Amygdala (tissue), 56 donors: ENCODE measurements around the gene HOXA10.

Experiments
- DNase-seq, 56 donors: peaks; one replicate each; lab custom pipeline; 2025; lab: John Stamatoyannopoulos, UW

HOXA10 gene

DNA sequence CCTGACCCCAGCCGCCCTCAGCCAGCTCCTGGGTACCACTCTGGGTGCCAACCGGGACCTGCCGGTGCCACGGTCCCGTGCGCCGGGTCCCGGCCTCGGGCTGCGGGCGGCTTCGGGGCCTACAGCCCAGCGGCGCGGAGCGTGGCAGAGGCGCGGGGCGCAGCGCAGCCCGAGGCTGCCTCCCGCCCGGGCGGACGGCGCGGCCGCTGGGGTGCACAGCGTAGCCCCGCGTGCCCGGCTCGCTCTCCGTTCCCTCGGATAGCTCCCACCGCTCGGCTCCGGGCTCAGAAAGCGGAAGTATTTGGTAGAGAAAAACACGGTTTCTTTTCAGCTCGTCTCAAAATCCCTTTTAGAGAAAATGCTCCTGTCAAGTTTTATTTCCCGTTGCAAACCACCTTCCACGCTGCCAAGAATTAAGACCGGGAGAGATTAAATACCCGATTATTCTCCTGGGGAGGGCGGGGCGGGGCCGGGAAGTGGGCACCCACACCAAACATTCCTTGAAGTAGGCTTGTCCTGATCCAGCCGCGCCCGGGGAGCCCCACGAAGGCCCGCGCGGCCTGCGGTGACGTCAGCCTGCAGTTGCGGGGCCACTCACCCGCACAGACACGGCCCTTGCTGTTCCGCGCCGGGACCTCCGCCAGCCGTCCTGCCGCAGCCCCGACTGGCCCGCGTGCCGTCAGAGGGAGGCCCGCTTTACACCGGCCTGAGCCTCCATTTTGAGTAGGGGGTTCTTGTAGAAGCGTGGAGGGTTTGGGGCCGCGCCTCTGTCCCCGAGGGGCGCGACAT, 18.6 kb upstream of the HOXA10 start:
- DNase-seq, result no peak

DNA sequence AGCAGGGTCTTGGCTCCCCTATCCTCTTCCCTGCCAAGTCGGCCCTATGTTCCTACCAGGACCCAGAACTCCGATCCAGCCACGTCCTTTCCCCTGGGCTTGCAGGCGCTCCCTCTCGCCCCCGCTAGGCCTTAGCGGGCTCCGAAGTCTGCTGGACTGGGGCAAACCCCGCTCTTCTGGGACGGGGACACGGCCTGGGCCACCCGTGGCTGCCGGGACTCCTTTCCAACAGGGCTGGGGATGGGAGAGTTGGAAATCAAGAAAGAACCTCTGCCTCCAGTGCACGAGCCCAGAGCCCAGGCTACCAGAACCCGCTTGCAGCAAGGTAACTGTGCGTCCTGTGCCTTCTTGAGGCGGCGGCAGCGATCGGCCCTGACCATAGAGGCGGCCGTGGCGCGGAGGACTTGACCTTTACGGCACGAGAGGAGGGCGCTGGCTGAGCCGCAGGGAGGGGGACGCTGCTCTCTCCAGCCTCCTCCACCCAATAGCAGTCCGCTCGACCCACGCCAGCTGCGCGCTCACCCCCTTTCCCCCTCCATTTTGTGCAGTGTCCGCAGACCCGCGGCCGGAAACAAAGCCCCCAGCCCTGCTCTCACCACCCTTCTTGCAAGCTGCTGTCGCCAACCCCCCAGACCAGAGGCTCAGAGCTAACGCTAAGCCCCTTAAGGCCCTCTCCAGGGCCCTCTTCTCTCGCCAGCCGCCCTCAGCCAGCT, 17.9 kb upstream of the HOXA10 start:
- DNase-seq, result no peak

GRCh38 chr7:27191161-27191731, 17.1 kb upstream of the HOXA10 start:
- no peak for DNase-seq

DNA sequence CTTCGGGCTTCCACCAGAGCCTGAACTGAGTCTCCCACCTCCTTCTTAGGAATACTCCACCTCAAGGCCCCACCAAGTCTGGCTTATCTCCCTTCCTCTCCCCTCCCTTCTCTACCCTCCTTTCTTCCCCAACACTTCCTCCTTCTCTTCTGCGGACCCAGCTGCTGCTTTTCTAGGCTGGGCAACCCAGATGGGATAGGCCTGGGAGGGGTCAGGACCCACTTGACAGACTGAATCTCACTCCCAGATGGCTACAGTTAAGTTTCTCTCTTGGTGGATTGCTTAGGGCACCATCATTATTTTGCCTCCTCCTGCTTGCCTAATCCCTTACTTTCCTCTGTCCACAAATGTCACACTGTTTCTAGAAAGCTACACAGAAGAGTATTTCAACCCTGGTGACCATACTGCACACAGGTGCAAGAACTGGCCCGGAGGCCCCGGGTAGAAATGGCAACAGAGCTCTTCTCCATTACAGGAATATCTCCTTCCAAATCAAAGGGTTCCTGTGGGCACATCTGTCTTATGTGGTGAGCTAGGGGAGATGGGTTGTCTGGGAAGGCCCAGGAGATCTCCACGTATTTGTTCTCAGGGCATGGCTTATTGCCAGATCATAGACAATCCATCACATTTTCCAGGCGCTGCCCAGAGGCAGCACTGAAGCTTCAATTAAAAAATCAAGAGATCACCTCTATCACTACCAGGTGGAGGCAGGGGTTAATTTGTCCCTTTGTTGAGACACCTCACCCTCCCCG, 16.1 kb upstream of the HOXA10 start:
- no peak for DNase-seq

DNA sequence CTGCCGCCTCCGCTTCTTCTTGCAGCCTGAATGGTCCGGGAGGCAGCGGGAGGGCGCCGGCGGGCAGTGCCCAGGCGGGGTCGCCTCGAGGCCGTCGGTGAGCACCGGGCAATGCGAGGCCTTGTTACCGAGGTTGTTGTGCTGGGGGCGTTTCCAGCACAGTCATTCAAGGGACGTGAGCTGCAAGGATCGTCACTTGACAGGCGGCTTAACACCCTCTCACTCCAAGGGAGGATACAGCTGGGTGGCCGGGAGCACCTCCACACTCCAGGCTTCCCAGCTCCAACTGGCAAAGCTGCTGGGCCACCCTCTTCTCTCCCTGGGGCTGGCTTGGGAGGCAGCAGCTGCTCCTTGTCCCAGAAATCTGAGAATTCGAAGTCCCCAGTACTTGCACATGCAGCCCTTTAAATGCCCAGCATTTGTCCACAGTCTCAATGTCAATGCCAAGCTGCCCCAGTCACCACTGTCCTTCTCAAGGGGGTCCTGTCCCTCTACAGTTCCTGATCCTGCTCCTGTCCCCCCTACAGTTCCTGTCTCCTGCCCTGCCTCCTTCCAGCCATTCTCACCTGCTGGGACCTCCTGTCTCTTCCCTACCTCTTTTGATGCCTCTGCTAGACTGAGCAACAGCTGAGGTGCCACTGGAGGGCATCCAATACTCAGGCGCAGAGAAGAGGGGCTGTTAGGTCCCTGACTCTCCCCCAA, 15.3 kb upstream of the HOXA10 start:
- no peak for DNase-seq

- DNase-seq, result no peak
Observed at GRCh38 chr7:27188386-27189294, 14.5 kb upstream of the HOXA10 start.

DNA sequence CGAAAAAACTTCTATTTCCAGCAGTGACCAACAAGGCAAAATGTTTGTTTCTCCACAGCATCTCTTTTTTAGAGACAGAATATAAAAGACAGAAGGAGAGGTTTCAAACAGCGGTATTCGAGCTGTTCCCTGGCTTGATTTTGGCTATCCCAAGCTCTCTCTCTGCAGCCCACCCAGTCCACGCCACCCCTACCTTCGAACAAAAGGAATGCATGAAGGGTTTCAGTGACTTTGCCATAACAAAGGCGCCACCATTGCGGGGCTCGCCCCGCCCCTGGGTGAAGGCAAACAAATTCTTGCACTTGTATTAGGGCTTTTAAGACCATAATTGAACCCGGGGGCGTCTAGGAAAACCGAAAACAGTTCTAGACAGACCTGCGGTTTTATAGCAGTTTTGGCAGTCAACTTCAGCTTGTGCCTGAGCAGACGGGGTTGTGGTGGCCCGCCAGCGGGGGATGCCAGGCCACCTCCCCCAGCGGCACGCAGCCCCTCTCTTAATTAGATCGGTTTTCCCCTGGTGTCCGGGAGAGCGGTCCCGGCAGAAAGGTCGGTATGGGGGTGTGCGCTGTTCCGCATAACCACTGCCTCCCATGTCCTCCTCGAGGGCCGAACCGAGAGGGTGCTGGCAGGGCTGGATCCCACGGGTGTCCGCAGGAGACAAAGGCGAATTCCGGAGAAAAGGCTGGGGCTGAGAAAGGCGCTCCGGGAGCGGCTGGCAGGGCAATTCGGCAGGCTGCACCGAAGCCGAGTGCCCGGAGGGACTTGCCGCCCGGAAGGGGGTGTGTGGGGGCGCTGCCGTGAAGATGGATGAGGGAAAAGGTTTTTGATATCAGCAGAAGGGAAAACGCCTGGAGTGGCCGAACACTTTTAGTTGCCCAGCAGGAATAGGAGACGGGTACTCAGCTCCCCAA, 13.6 kb upstream of the HOXA10 start:
- no peak for DNase-seq

- no peak for DNase-seq
Observed at GRCh38 chr7:27186668-27187474, 12.8 kb upstream of the HOXA10 start.

GRCh38 chr7:27185854-27186667, 11.9 kb upstream of the HOXA10 start:
- no peak for DNase-seq

GRCh38 chr7:27185013-27185853, 11.1 kb upstream of the HOXA10 start, which contains the start of gene HOXA11:
Gene HOXA11 (minus strand): TSS chr7:27185232. CDS start chr7:27185144, 88 bp downstream.
- DNase-seq, result no peak

DNA sequence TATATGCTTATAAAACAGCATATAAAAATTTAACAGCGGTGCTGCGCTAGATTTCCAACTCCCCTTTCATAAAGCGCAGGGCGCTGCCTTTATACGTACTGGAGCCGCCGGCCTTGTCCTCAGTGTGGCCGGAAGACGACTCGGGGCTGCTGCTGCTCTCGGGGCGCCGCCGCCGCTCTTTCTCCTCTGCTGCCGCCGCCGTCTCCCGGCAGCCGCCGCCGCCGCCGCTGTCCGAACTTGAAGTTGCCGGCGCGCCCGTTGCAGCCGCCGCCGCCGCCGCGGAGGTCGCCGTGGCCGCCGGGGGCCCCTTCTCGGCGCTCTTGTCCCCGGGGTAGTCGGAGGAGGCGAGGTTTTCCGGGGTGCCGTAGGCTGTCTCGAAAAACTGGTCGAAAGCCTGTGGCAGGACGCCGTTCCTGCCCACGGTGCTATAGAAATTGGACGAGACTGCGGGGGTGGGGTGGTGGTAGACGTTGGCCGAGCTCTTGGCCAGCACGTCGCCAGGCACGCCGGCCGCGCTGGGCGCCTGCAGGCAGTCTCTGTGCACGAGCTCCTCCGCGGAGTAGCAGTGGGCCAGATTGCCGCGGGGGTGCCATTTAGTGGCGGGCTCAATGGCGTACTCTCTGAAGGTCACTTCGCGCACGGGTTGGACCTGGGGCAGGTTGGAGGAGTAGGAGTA, 10.4 kb upstream of the HOXA10 start:
- no peak for DNase-seq

GRCh38 chr7:27183682-27184336, 9.7 kb upstream of the HOXA10 start:
- no peak for DNase-seq

GRCh38 chr7:27182861-27183681, 9.0 kb upstream of the HOXA10 start:
- DNase-seq, result no peak
